IMR-90 (cell line): ENCODE data around the gene C11orf86. TPM values are rescaled to one million over a fixed set of nuclear protein-coding genes. Genes with fewer than 3 reads are reported as not detected.

Experiments
- ATAC-seq: fragments of 200-7000 bp; cut with Tn5 transposase; 2 replicates; pipeline ENCODE4 v1.9.1; 2020; ENCODE audit warnings: low read depth, mild to moderate bottlenecking, moderate library complexity
- BruUV-seq: library from RNA; stranded (reverse); fragments of 400-500 nt; replicated peaks from 2 replicates; lab custom pipeline; 2021; lab: Mats Ljungman, UMichigan
- CTCF ChIA-PET: fragments of 300-600 bp; formaldehyde crosslinking; extraction: SDS; loops from one replicate; lab custom pipeline; 2021; ENCODE audit warnings: antibody characterized with exemption; lab: Yijun Ruan, JAX
- POLR2A ChIA-PET: fragments of 300-600 bp; sonication (Branson Sonifier 250); formaldehyde crosslinking; loops from one replicate; lab custom pipeline; 2022; ENCODE audit warnings: antibody characterized with exemption; ENCODE audit not compliant: unreplicated experiment; lab: Charles Lee
- DNase-seq: peaks from one replicate; pipeline ENCODE4 v3.0.0; 2013
- H2AFZ ChIP-seq: replicated peaks from 2 replicates; pipeline ENCODE3; 2013; ENCODE audit warnings: low read length, mild to moderate bottlenecking; ENCODE audit not compliant: poor library complexity
- H2AK5ac ChIP-seq: 2 replicates; pipeline ENCODE4 v1.6.1; 2013; ENCODE audit warnings: low read depth, low read length, inconsistent platforms
- H2AK9ac ChIP-seq: replicated peaks from 2 replicates; pipeline ENCODE3; 2013; ENCODE audit warnings: mild to moderate bottlenecking, low read depth, low read length, moderate library complexity; ENCODE audit not compliant: poor library complexity
- H2BK120ac ChIP-seq: 2 replicates; pipeline ENCODE4 v1.6.1; 2013; ENCODE audit warnings: low read depth, low read length, inconsistent platforms
- H2BK15ac ChIP-seq: 3 replicates; pipeline ENCODE4 v1.6.1; 2013; ENCODE audit warnings: low read depth, low read length, inconsistent platforms
- H2BK20ac ChIP-seq: 2 replicates; pipeline ENCODE4 v1.6.1; 2013; ENCODE audit warnings: low read depth, mild to moderate bottlenecking, inconsistent platforms, low read length, moderate library complexity
- H2BK5ac ChIP-seq: 2 replicates; pipeline ENCODE4 v1.6.1; 2013; ENCODE audit warnings: mild to moderate bottlenecking, low read depth, low read length, inconsistent platforms; ENCODE audit not compliant: poor library complexity, severe bottlenecking
- H3K14ac ChIP-seq: replicated peaks from 2 replicates; pipeline ENCODE4 v1.6.1; 2013; ENCODE audit warnings: low read depth, low read length, inconsistent platforms
- H3K18ac ChIP-seq: 2 replicates; pipeline ENCODE4 v1.6.1; 2013; ENCODE audit warnings: low read depth, low read length, control low read depth
- H3K23ac ChIP-seq: 2 replicates; pipeline ENCODE4 v1.6.1; 2013; ENCODE audit warnings: low read depth, low read length, inconsistent platforms
- H3K27ac ChIP-seq: 2 replicates; pipeline ENCODE4 v1.5.1; 2013; ENCODE audit warnings: mild to moderate bottlenecking, control low read depth, low read length; ENCODE audit not compliant: insufficient read depth
- H3K27me3 ChIP-seq: 2 replicates; pipeline ENCODE4 v1.6.1; 2013; ENCODE audit warnings: low read length; ENCODE audit not compliant: control insufficient read depth, insufficient read depth
- H3K36me3 ChIP-seq: 2 replicates; pipeline ENCODE4 v1.6.1; 2013; ENCODE audit warnings: low read length, mixed read lengths; ENCODE audit not compliant: control insufficient read depth, insufficient read depth
- H3K4ac ChIP-seq: 2 replicates; pipeline ENCODE4 v1.6.1; 2013; ENCODE audit warnings: low read depth, low read length, inconsistent platforms
- H3K4me1 ChIP-seq: 2 replicates; pipeline ENCODE4 v1.6.1; 2013; ENCODE audit warnings: low read length, mixed read lengths; ENCODE audit not compliant: control insufficient read depth, insufficient read depth
- H3K4me2 ChIP-seq: 2 replicates; pipeline ENCODE4 v1.6.1; 2013; ENCODE audit warnings: low read depth, mild to moderate bottlenecking, control low read depth, low read length, moderate library complexity
- H3K4me3 ChIP-seq: 2 replicates; pipeline ENCODE4 v1.5.1; 2013; ENCODE audit warnings: low read depth, mild to moderate bottlenecking, control low read depth, low read length, moderate library complexity; ENCODE audit not compliant: insufficient read depth
- H3K56ac ChIP-seq: 2 replicates; pipeline ENCODE4 v1.6.1; 2013; ENCODE audit warnings: low read length, inconsistent platforms; ENCODE audit not compliant: insufficient read depth; ENCODE audit errors: extremely low read depth
- H3K79me1 ChIP-seq, 2 experiments: 2 replicates each; pipeline ENCODE4 v1.6.1; 2013; ENCODE audit warnings: low read length in 2 of 2, inconsistent platforms in 1 of 2, low read depth in 1 of 2
- H3K9ac ChIP-seq: 2 replicates; pipeline ENCODE4 v1.6.1; 2013; ENCODE audit warnings: low read depth, low read length, control low read depth
- H3K9me1 ChIP-seq: 2 replicates; pipeline ENCODE4 v1.6.1; 2013; ENCODE audit warnings: low read length, inconsistent platforms; ENCODE audit not compliant: insufficient read depth
- H3K9me3 ChIP-seq: 2 replicates; pipeline ENCODE4 v1.6.1; 2013; ENCODE audit warnings: low read length; ENCODE audit not compliant: control insufficient read depth, insufficient read depth
- H4K20me1 ChIP-seq: 2 replicates; pipeline ENCODE4 v1.6.1; 2013; ENCODE audit warnings: low read length, inconsistent platforms; ENCODE audit not compliant: insufficient read depth
- H4K5ac ChIP-seq: 2 replicates; pipeline ENCODE4 v1.6.1; 2013; ENCODE audit warnings: mild to moderate bottlenecking, low read depth, low read length, control low read depth
- H4K8ac ChIP-seq, 2 experiments: 2 replicates each; pipeline ENCODE4 v1.6.1; 2013; ENCODE audit warnings: low read depth in 2 of 2, low read length in 2 of 2, control low read depth in 1 of 2, inconsistent platforms in 1 of 2
- H4K91ac ChIP-seq: 2 replicates; pipeline ENCODE4 v1.6.1; 2013; ENCODE audit warnings: low read depth, low read length, inconsistent platforms; ENCODE audit not compliant: insufficient read depth
- BHLHE40 ChIP-seq: fragments of 150-350 bp; IDR thresholded peaks from 2 replicates; pipeline ENCODE4 v1.6.1; 2016; ENCODE audit warnings: mild to moderate bottlenecking, low read depth, low read length
- CEBPB ChIP-seq: IDR thresholded peaks from 2 replicates; pipeline ENCODE4 v1.6.1; 2012; ENCODE audit warnings: low read depth, low read length, improper control_type of control experiment
- CHD1 ChIP-seq: IDR thresholded peaks from 2 replicates; pipeline ENCODE4 v1.6.1; 2012; ENCODE audit warnings: low read depth, low read length, improper control_type of control experiment
- FOS ChIP-seq: fragments of 150-350 bp; IDR thresholded peaks from 2 replicates; pipeline ENCODE4 v1.6.1; 2016; ENCODE audit warnings: low read depth, low read length
- MAFK ChIP-seq: IDR thresholded peaks from 2 replicates; pipeline ENCODE4 v1.6.1; 2012; ENCODE audit warnings: low read depth, low read length, improper control_type of control experiment
- MAZ ChIP-seq: IDR thresholded peaks from 2 replicates; pipeline ENCODE4 v1.6.1; 2012; ENCODE audit warnings: low read depth, mild to moderate bottlenecking, low read length, improper control_type of control experiment, moderate library complexity, borderline replicate concordance
- MXI1 ChIP-seq: IDR thresholded peaks from 2 replicates; pipeline ENCODE4 v1.6.1; 2012; ENCODE audit warnings: low read depth, mild to moderate bottlenecking, low read length, moderate library complexity, borderline replicate concordance
- NFE2L2 ChIP-seq: fragments of 150-350 bp; IDR thresholded peaks from 2 replicates; pipeline ENCODE4 v1.6.1; 2016; ENCODE audit warnings: low read depth, mild to moderate bottlenecking, low read length
- POLR2A ChIP-seq: IDR thresholded peaks from 2 replicates; pipeline ENCODE4 v1.6.1; 2012; ENCODE audit warnings: mild to moderate bottlenecking, low read depth, low read length
- RAD21 ChIP-seq: IDR thresholded peaks from 2 replicates; pipeline ENCODE4 v1.6.1; 2012; ENCODE audit warnings: low read length, improper control_type of control experiment
- RCOR1 ChIP-seq: IDR thresholded peaks from 2 replicates; pipeline ENCODE4 v1.6.1; 2012; ENCODE audit warnings: mild to moderate bottlenecking, low read length, improper control_type of control experiment; ENCODE audit not compliant: insufficient replicate concordance
- RFX5 ChIP-seq: IDR thresholded peaks from 2 replicates; pipeline ENCODE4 v1.8.0; 2012; ENCODE audit warnings: low read depth, mild to moderate bottlenecking, low read length, moderate library complexity
- SMC3 ChIP-seq: fragments of 150-350 bp; IDR thresholded peaks from 2 replicates; pipeline ENCODE4 v1.6.1; 2016; ENCODE audit warnings: low read depth, mild to moderate bottlenecking, antibody characterized with exemption, low read length, moderate library complexity
- WGBS, 2 experiments: methylation state at CpG; one replicate each; pipeline versions ENCODE4 v1.1.5 to v1.1.7; 2013; ENCODE audit warnings: missing lambda C conversion rate in 2 of 2; ENCODE audit not compliant: insufficient read length in 1 of 2; ENCODE audit errors: extremely low coverage in 2 of 2; 5-methylcytosine and 5-hydroxymethylcytosine counted together
- dilution Hi-C: fragments of 300-500 bp; cut with HindIII; formaldehyde crosslinking; loops from one replicate; pipeline ENCODE4 v1.14.3; 2018; ENCODE audit warnings: low sequenced_read_pairs; ENCODE audit not compliant: unreplicated experiment
- in situ Hi-C: fragments of 300-500 bp; cut with MboI; formaldehyde crosslinking; loops from 3 replicates; pipeline ENCODE4 v1.14.3; 2019; ENCODE audit warnings: low sequenced_read_pairs, inconsistent platforms, mixed read lengths
- intact Hi-C: fragments of 100-400 bp; cut with micrococcal nuclease; formaldehyde crosslinking; loops from 2 replicates; pipeline ENCODE4 v1.10.0; 2022
- polyA plus RNA-seq, 3 experiments: library from polyadenylated mRNA; depleted of rRNA; stranded (reverse); fragments of >200 nt; gene quantifications; 2 replicates each; pipeline ENCODE4 v1.2.3, GENCODE V29; 2012; ENCODE audit warnings: low replicate concordance in 1 of 3
- total RNA-seq: library from RNA; depleted of rRNA; stranded (reverse); fragments of >200 nt; gene quantifications from 2 replicates; pipeline ENCODE4 v1.2.3, GENCODE V29; 2012
- TF ChIP-seq, protein P1 (sequence below): fragments of 150-350 bp; IDR thresholded peaks from 2 replicates; pipeline ENCODE4 v1.6.1; 2016; ENCODE audit warnings: low read depth, mild to moderate bottlenecking, low read length, moderate library complexity, borderline replicate concordance
- TF ChIP-seq, protein P2 (sequence below): fragments of 150-350 bp; IDR thresholded peaks from 2 replicates; pipeline ENCODE4 v1.6.1; 2017; ENCODE audit warnings: mild to moderate bottlenecking, antibody characterized with exemption, low read length, low read depth

C11orf86 gene
- total and polyA plus RNA-seq, 2 of the 4 experiments (the other 2 are of a cell fraction), result not detected

DNA sequence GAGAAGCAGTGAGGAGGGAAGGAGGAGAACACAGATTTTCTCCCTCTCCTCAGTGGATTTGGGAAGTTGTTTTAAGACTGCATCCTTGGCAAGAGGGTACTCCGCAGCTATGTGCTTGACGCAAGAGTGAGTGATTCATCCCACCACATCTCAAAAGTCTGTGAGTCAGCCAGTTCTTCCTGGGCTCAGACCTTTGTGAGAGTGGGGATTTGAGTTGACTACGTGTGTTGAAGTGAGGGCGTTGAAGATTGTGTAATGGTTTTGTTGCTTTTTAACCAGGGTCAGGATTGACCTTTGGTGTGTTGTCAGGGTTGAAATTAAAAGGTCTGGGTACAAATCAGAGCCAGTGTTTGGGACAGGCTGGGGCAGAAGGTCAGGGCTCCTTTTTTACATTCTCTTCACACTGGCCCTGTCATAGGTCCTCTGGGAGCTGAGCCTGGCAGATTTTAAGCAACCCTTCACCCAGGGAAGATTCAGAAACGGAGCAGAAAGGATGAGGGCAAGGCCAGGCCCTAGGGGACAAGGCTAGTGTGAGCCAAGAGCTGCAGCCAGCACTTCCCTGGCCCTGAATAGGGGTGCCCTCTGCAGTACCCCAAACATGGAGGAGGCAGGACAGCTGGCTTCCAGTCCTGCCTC, 4.2 kb upstream of the C11orf86 start (continued):
- TF ChIP-seq MXI1, result no peak
- TF ChIP-seq MAFK, result no peak

DNA sequence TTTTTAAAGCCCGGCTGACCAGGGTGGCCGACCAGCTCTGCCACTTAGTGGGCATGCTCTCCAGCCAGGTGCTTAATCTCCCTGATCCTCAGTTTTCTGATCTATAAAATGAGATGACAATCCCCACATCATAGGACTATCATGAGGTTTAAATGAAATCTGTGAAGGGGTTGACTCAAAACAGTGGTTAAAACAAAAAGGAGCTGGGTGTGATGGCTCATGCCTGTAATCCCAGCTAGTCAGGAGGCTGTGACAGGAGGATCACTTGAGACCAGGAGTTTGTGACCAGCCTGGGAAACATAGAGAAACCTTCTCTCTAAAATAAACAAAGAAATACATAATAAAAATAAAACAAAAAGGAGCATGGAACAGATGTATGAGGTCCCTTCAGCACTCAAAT, 3.6 kb upstream of the C11orf86 start:
- Histone ChIP-seq H3K9ac (peak overlapping the region; percentile 49), H3K4me3 (no peak overlapping the region), H2AK9ac (peak overlapping the region; percentile 86), H3K36me3 (no peaks in the 10 kb centered on the region), H4K20me1 (peaks cover 3% of the 10 kb centered on the region; the same call in 1 of the 2 replicates), H2BK20ac (peak overlapping the region; percentile 83), H2BK15ac (peak overlapping the region; percentile 58), H2BK5ac (peak overlapping the region; percentile 99), H3K18ac (peak overlapping the region; percentile 91), H3K4ac (peak overlapping the region; percentile 94), H3K4me1 (peaks cover 32% of the 10 kb centered on the region), H2AFZ (peak overlapping the region; percentile 11), H3K27me3 (no peaks in the 10 kb centered on the region), H3K4me2 (no peak overlapping the region; the same call in 1 of the 2 replicates), H3K27ac (peak overlapping the region; percentile 97), H4K91ac (peak overlapping the region; percentile 96), H3K79me1 (peaks cover 0 to 5% of the 10 kb centered on the region in 2 experiments; a peak in 3 of 4 replicates), H4K8ac (peak overlapping the region; percentile 55 to 82), H3K14ac (peak overlapping the region; percentile 72), H4K5ac (peak overlapping the region; percentile 86), H3K23ac (peak overlapping the region; percentile 86), H3K9me1 (peaks cover 25% of the 10 kb centered on the region), H2BK120ac (peak overlapping the region; percentile 93), H3K9me3 (no peaks in the 10 kb centered on the region), H3K56ac (peak overlapping the region; percentile 59; the same call in 1 of the 2 replicates), H2AK5ac (peak overlapping the region; percentile 92)
- ChIA-PET POLR2A (interaction anchor here (0.6 kb wide), 1 partner anchor 12 kb away, joined by 7 read pairs; no protein-coding TSS in a partner anchor), CTCF (interaction anchor here (0.9 kb wide), 1 partner anchor 15 kb away, joined by 4 read pairs; no protein-coding TSS in a partner anchor)
- no CpG with 5 or more reads among the region's 2 CpGs for WGBS, 2 experiments
- intact Hi-C loops (loop anchor here (5.0 kb wide), 2 partner anchors 114 to 129 kb away; partner anchors contain the start of genes LRFN4 and RCE1), in situ Hi-C loops (no loop called here), dilution Hi-C loops (no loop called here)
- ATAC-seq, result no peak
- no TSS peak for BruUV-seq
- DNase-seq, result no peak
- TF ChIP-seq MXI1, result no peak
- no peak for TF ChIP-seq SMC3
- no peak for TF ChIP-seq MAZ
- TF ChIP-seq RAD21, result no peak
- no peak for TF ChIP-seq RCOR1
- no peak for TF ChIP-seq NFE2L2
- no peak for TF ChIP-seq CHD1
- TF ChIP-seq POLR2A, result no peak; the same call in 1 of the 2 replicates
- TF ChIP-seq, protein P1, sequence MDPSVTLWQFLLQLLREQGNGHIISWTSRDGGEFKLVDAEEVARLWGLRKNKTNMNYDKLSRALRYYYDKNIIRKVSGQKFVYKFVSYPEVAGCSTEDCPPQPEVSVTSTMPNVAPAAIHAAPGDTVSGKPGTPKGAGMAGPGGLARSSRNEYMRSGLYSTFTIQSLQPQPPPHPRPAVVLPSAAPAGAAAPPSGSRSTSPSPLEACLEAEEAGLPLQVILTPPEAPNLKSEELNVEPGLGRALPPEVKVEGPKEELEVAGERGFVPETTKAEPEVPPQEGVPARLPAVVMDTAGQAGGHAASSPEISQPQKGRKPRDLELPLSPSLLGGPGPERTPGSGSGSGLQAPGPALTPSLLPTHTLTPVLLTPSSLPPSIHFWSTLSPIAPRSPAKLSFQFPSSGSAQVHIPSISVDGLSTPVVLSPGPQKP, result no peak
- TF ChIP-seq RFX5, result no peak
- no peak for TF ChIP-seq MAFK
- no peak for TF ChIP-seq CEBPB
- no peak for TF ChIP-seq BHLHE40
- TF ChIP-seq, protein P2, sequence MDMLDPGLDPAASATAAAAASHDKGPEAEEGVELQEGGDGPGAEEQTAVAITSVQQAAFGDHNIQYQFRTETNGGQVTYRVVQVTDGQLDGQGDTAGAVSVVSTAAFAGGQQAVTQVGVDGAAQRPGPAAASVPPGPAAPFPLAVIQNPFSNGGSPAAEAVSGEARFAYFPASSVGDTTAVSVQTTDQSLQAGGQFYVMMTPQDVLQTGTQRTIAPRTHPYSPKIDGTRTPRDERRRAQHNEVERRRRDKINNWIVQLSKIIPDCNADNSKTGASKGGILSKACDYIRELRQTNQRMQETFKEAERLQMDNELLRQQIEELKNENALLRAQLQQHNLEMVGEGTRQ, result no peak
- TF ChIP-seq FOS, result no peak
